RPMI7951 (cell line): ENCODE measurements around the gene TNKS1BP1. TPM values are rescaled to one million over a fixed set of nuclear protein-coding genes. Genes with fewer than 3 reads are reported as not detected.
"Not testable (repeated sequence)": the region's sequence is repeated elsewhere in the genome, so short reads cannot be mapped to it uniquely, and the experiment has no call there.

Source experiments
- DNase-seq: peaks from one replicate; pipeline ENCODE4 v3.0.0-alpha.2; 2012; ENCODE audit warnings: low read depth
- total RNA-seq: library from RNA; depleted of rRNA; stranded (reverse); fragments of >200 nt; shearing (Covaris generic); gene quantifications from 2 replicates; pipeline ENCODE4 v1.2.3, GENCODE V29; 2014

TNKS1BP1 gene
- total RNA-seq, 1 experiment from 2014 or later, result 24.8 TPM

DNA sequence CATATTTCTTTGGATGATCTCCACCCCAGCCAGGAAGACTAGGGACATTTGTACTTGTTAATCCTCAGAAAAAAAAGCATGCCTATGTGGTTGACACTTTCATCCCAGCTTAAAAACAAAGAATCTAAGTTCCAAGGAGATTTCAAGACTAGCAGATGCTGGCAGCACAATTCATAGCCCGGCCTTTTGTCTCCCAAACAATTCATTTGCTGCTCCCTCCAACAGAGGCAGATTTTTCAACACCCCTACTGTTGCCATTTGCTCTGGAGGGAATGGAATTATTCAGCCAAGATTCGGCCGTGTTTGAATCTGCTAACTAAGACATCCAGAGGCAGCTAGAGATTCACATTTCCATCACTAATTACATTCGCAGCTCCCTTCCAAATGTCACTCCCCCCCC lies 28.7 kb upstream of the TNKS1BP1 start:
- no peak for DNase-seq

DNA sequence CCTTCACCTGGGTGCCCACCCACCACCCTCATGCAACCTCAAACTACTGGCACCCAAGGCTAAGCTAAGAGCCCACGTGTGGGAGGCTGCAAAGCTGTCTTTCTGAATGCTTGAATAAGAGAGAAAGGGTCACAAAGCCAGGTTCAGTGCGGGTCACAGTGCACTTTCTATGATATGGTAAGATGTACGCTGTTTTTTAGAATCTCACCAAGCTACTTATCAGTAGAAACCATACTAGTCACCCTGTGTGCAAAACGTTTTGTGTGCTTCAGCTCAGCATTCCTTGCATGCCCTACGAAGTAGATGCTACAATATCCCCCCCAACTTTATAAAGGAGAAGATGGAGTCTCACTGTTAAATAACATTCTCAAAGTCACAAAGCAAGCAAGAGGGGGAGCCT lies 28.3 kb upstream of the TNKS1BP1 start:
- DNase-seq, result no peak

DNA sequence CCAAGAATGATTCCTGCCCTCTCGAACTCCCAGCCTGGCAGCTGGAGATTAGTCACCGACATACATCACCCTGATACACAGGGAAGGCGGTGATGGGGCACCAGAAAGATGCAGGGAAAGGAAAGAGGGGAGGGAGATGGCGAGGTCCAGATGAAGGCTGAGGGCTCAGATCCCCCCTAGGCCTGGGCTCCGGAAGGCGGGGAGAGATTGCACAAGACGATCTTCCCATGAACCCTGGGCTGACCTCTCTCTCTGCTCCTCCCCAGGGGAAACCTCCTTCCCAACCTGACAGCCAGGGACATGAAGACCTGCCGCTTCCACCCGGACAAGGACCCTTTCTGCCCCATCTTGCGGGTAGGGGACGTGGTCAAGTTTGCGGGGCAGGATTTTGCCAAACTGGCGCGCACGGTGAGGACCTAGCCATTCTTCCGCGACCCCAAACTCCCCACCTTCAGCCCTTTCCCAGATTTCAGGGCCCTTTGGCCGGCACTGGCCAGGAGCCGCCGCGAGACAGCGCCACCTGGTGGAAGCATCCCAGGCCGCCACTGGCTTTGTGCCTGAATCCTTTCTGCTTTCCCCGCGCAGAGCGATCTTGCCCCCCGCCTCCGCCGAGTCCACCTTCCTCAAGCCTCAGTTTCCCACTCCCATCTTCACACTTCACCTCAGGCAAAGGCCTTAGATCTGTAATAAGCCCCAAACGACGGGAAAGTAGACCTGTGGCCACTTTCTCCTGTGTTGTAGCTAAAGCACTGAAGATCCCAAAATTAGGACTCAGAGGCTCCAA lies 24.9 kb upstream of the TNKS1BP1 start:
- peak; percentile 48 for DNase-seq

DNA sequence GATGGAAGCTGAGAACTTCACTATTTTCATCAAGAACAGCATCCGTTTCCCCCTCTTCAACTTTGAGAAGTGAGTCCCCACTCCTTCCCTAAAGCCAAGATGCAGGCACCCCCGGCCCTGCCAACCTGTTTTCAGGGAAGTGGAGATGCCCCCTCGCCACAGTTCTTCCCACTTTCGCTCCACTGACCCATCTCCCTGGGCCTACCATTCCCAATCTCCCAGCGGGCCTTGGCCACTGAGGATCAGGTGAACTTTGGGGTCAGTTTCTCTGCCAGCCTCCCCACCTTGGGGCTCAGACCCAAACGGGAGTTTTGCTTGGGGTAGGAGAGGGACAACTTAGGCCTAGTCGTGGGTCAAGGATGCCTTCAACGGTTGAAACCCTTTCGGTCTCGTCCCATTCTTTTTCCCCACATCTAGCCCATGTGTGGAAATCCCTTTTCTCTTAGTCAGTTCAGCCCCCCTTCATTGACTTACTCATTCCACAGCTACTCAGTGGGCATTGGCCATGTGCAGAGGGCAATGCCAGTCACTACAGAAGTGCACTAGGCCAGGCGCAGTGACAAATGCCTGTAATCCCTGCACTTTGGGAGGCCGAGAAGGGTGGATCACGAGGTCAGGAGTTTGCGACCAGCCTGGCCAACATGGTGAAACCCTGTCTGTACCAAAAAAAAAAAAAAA lies 24.0 kb upstream of the TNKS1BP1 start:
- DNase-seq, result peak; percentile 40

DNA sequence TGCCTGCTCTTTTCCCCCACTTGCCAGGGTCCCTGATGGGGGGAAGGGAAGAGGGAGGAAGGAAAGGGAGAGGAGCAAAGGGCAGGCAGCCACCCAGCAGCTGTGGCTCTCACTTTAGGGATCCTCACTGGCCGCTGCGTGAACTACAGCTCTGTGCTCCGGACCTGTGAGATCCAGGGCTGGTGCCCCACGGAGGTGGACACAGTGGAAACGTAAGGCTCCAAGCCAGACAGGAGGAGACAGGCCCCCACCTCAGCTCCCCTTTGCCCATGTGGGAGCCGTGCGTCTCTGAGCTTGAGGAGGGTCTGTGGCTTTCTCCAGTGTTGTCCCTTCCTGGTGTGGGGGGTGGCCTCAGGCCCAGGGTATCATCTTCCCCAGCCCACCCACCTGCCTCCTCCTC lies 23.3 kb upstream of the TNKS1BP1 start:
- DNase-seq, result no peak

DNA sequence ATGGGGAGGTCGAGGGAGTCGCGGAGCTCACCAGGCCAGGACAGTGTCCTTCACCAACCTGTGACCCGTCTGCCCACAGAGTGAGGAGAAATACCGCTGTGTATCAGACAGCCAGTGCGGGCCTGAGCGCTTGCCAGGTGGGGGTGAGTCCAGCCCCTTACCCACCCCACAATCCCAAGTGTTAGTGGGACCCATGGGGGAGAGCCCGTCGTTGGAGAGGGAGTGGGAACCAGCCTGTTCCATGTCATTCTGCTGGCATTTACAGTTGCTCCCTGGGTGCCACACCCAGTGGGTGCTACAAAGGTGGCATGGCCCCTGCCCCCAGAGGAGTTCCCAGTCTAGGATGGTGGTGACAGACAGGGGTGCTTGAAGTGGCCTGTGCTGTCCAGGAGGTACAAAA lies 22.6 kb upstream of the TNKS1BP1 start:
- no peak for DNase-seq

DNA sequence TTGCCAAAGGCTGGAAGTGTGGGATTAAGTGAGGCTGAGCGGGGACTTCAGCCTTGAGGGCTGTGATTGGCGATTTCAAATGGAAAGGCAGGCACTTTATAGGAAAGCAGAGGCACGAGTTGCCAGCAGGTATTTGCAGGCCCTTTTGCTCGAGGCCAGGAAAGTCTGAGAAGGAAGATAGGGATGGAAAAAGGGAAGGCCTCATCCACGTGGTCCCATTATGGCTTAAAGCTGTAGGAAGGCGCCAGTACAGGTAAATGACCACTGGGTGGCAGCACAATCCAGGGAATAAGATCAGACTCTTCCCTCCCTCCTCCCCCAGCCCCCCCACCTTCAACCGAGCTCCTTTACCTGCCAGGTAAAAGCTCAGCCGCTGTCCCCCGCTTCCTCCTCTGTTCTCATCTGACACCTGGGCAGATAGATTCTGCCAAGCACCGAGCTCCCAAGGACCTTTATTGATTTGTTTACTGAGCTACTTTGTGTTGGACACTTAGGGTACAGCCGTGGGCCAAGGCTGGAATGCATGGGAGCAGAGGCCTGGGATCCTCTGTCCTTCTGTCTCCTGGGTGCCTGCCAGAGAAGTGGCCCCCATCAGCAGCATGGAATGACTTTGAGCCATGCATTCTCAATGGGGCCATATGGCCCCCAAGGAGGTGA lies 20.9 kb upstream of the TNKS1BP1 start:
- DNase-seq, result peak; percentile 54

DNA sequence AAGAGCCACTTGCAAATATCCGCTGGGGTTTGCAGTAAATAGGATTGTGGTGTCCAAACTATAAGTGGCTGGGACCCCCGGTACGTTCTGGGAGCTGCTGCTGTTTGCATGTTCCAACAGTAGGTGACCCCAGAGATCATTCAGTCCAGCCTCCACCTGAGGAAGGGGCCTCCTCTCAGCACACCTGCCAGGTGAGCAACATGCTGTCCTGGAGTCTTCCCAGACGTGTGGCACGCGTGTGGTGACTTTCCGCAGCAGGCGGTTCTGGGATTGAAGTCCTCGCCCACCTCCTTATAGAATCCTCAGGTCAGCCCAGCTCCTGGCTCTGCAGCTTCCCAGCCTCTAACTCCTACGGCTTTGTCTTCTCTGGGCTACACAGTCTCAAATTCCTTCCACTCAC lies 20.1 kb upstream of the TNKS1BP1 start:
- DNase-seq, result no peak

DNA sequence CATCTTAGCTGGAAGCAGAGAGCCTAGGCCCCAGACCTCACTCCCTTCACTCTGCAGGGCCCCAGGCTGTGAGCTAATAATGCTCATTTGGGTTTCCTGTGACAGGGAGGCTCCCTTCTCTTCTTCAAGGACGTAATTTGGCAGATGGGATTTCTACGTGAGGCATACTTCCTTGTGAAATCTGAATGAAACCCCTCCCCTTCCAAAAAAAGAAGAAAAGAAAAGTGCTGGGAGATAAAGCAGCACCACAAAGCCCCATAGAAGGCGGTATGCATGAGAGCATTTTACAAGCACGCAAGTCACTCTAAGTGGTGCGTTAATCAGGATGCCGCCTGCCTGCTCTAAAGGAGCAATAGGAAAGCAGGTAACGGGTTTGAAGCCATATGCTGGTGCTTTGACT lies 19.1 kb upstream of the TNKS1BP1 start:
- no peak for DNase-seq

DNA sequence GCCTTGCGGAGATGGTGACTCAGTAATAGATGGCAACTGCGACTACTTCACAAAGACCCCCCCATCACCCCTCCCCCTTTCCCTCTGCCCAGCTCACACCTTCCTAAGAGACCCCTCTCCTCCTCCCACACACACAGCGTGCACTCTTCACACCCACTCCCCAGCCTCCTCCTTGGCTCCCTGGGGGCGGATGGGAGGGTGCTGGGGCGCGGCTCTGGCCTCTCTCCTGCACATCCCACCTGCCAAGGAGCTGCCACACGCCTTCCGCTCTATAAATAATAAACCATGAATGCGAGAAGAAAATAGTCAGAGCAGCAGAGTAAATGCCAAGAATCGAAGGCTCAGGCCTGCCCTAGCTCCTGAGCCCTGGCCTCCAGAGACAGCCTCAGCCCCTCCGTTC lies 17.9 kb upstream of the TNKS1BP1 start:
- no peak for DNase-seq

DNA sequence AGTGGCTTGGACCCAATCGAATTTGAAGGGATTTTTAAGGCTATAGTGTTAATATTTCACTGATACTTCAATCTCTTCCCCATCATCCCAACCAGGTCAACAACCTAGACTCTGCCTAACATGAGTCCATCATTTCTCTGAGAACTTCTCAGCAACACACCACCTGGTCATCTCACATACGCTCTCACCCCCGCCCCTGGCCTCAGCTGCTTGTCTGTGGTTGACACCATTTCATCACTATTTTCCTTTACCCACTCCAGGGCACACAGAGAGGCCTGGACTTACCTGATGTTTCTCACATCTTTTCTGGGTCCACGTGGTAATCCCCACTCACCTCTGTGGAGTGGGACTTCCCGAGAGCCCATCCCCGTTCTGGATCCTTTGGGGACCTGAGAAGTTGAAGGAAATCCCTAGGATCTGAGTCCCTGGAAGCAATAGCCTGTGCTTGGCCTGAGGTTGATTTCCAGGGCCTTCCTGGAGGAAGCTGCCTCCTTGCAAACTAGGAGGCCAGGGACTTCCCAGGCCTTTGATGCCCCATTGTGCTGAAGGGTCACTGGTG lies 16.6 kb upstream of the TNKS1BP1 start:
- no peak for DNase-seq

DNA sequence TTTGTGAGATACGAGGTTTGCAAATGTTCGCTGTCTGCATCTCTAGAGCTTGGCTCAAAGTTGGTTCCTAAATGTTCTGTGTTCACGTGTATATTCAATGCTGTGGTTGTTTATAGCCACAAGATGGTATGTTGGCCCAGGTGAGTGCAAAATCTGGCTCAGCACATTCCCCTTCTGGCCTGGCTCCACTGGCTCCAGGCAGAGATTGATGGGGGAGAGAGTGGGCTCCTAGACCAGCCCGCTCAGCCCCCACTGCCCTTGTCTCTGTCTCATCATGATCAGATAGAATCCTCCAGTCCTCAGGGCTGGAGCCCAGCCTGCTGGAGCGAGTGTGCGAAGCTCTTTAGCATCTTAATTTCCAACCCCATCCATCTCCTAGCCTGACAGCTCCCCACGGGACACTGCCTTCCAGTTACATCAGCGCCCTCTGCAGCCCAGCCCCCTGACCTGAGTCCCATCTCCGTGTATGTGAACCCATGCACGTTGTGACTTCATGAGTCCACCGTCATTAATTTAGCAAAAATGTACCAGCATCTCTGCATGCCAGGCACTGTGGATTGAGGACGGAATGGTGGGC lies 15.4 kb upstream of the TNKS1BP1 start:
- peak; percentile 36 for DNase-seq

DNA sequence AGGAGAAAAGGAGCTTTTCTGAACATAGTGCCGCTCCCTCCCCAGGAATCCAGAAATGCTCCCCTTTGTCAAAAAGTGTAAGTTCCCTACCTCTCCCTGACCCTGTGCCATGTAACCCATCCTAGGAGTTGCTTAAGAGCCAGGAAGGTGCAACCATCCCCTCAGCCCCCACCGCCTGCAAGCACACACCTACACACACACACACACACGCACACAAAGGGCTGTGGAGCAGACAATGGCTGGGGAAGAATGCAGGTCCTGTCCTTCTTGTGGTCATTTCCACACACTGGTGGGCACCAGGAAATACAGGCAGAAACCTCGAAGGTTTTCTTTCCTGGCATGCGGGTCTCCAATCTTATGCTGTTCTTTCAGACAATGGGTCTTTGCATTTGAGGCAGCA lies 14.6 kb upstream of the TNKS1BP1 start:
- DNase-seq, result no peak

DNA sequence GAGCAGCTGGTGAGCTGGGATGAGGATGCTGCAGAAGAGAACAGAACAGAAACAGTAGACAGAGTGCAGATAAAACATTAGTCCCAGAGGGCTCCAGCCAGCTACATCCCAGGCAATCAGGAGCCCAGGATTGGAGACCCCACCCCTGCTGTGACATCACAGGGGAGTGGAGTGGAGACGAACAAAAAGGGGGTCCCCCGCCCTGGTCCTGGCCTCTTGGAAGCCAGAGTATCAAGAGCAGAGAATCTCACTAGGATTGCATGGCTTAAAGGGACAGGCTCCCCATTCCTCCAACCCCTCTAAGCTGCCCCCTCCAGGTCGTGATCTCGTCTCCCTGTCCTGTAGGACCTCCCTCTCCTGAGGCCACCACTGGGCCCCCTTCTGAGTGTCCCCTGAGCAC lies 13.4 kb upstream of the TNKS1BP1 start, which contains the start of gene P2RX3:
Gene P2RX3, plus strand, starts transcription at position 211 of the 400 bp plus-strand sequence. CDS start 199 bp downstream, outside the sequence.
- DNase-seq, result no peak

DNA sequence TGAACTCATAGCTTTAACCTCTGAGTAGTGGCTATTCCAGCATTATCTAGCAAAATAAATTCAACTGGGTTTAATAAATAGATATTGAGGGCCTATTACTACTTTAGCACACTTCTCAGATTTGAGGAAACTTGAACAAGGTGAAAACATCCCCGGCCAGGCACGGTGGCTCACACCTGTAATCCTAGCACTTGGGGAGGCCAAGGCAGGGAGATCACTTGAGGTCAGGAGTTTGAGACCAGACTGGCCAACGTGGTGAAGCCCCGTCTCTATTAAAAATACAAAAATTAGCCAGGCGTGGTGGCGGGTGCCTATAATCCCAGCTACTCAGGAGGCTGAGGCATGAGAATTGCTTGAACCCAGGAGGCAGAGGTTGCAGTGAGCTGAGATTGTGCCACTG lies 12.1 kb upstream of the TNKS1BP1 start:
- not testable (repeated sequence) for DNase-seq

DNA sequence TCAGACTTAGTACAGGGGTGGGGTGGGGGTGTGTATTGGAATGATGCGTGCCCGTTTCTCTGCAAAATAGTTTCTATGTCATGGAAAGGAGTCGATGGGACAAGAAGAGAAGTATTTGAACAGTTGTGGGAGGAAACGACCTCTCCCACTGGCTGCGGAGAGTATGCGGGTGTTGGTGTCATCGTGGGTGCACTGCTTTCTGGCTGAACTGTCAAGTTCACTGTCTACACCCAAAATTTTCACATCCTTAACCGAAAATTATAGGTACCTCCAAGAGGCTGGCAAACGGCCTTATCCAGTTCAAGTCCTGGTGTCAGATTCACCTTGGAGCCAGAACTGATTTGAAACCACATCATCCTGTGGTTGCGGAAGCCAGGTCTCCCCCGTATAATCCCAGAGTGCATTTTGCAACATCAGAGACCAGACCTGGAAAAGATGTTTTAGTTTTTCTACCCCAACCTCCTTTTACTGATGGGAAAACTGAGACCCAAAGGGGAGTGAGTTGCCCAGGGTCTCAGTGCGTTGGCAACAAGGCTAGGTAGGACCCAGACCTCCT lies 11.4 kb upstream of the TNKS1BP1 start:
- DNase-seq, result no peak

DNA sequence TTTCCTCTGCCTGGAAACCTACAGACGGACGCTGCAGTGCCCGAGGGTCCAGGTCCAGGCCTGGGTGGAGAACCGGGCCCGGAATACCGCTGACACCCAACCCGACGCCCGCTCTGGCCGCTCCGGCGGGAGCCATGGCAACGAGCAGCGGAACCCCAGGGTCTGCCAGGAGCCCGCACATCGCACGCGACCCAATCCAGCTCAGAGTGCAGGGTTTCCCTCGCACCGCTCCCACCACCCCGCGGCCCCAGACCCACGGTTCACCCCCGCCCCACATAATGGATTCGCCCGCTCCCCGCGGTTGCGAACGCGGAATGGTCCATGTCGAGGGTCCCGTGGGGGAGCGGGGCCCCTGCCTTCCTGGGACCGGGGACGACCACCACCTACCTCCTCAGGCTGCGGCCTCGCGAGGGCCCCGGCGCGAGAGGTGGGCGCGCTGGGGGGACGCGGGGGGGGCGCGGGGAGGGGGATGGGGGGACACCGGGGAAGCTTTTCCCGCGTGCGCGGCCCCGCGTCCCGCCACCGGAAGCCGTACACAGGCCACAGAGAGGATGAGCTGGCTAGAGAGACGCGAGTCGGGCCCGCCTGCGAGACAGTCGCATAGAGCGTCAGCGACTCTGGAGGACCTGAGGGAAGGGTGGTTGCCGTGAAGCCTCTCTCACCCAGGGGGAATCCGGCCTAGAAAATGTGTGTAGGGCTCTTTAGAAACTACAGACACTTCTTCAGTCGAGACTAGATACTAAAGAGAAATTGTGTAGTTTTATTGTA lies 10.8 kb upstream of the TNKS1BP1 start, which contains the start of gene SSRP1:
Gene SSRP1, minus strand, starts transcription at position 550 of the 768 bp plus-strand sequence. CDS start 771 bp downstream, outside the sequence.
- DNase-seq, result peak; percentile 85

DNA sequence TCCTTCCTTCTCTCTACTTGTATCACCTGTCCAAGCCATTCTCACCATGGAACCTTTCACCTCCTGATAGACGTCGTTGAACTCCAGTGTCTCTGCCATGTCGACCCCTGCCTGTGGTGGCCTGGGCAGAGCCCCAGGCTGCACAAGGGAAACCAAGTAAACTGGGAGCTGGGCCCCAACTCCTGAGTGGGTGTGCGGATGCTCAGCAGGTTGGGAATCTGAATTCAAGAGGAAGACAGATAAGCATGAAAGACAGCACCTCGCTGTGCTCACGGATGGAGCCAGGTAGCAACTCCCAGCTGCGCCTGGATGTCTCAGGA lies 10.2 kb upstream of the TNKS1BP1 start:
- DNase-seq, result no peak

DNA sequence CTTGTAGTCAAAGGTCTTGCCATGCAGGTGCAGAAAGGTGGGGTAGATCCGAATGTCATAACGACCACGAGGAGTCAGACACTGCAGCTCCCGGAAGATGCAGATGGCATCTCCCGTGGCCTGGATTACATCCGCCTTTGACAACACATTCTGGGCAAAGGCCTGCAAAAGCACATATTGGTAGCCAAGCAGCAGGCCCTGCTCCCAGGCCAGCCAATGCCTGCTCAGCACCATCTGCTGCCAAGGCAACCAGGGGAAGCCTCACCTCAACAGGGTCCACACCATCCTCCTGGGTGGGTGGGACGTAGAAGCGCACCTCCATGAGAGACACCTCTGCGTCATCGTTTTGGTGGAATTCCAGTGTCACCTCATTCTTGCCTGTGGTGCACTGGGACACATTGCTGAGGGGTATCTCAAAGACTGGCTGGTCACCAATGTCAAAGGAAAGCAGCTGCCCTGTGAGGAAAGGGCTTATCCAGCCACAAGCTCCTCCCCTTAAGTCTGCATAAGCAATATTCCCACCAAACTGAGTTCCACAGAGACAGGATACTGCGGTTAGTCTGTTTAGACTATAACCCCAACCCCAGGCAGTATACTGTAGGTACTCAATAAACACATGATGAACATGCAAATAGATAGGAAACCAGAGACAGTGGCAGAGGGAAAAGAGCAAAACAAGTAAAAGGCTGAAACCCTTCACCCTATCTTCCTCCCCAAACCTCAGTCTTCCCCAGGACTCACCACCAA lies 8.1 kb upstream of the TNKS1BP1 start:
- no peak for DNase-seq

DNA sequence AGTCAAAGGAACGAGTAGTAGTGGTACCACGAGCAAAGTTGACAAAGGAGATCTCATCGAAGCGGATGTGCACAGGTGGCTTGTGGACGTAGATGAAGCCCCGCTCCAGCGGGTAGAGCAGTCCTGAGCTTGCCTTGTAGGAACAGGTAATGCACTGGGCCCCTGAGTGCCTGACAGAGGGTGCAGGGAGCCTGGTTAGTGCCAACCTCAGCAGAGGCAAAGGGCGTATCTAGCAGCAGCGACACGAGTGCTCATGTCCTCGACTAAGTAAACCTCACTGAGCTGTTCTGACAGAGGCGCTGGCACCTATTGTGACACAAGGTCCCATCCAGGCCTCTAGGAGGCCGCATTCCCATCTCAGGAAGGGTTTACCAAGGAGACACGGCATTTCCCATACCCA lies 7.0 kb upstream of the TNKS1BP1 start:
- DNase-seq, result no peak
